Calu3 (cell line): ENCODE results near the gene USP44. TPM values are rescaled to one million over a fixed set of nuclear protein-coding genes. Genes with fewer than 3 reads are reported as not detected.

Source experiments
- BruUV-seq: library from RNA; stranded (reverse); fragments of 400-500 nt; replicated peaks from 2 replicates; lab custom pipeline; 2021; lab: Mats Ljungman, UMichigan
- CTCF ChIA-PET: fragments of 300-600 bp; sonication (Branson Sonifier 250); formaldehyde crosslinking; loops from one replicate; lab custom pipeline; 2022; ENCODE audit warnings: antibody characterized with exemption; lab: Charles Lee
- DNase-seq: peaks from one replicate; pipeline ENCODE4 v3.0.0; 2022
- H3K27ac Mint-ChIP-seq: one replicate; pipeline ENCODE4 v1.8.0; 2022; ENCODE audit warnings: mixed read lengths; ENCODE audit not compliant: unreplicated experiment
- H3K27me3 Mint-ChIP-seq: one replicate; pipeline ENCODE4 v1.8.0; 2022; ENCODE audit warnings: mixed read lengths; ENCODE audit not compliant: unreplicated experiment
- H3K36me3 Mint-ChIP-seq: one replicate; pipeline ENCODE4 v1.8.0; 2022; ENCODE audit warnings: mild to moderate bottlenecking, moderate library complexity, mixed read lengths; ENCODE audit not compliant: insufficient read depth, unreplicated experiment
- H3K4me1 Mint-ChIP-seq: one replicate; pipeline ENCODE4 v1.8.0; 2022; ENCODE audit warnings: mild to moderate bottlenecking, low read depth, mixed read lengths; ENCODE audit not compliant: unreplicated experiment
- H3K4me3 Mint-ChIP-seq: one replicate; pipeline ENCODE4 v1.8.0; 2022; ENCODE audit warnings: mild to moderate bottlenecking, low read depth, moderate library complexity, mixed read lengths; ENCODE audit not compliant: unreplicated experiment
- H3K9me3 Mint-ChIP-seq: one replicate; pipeline ENCODE4 v1.8.0; 2022; ENCODE audit warnings: low read depth, mixed read lengths; ENCODE audit not compliant: unreplicated experiment
- intact Hi-C: fragments of 100-400 bp; cut with micrococcal nuclease; formaldehyde crosslinking; loops from one replicate; pipeline ENCODE4 v1.10.0; 2022; ENCODE audit not compliant: unreplicated experiment
- total RNA-seq: library from RNA; stranded (reverse); gene quantifications from 2 replicates; pipeline ENCODE4 v1.2.3, GENCODE V29; 2022
- TF ChIP-seq, protein P1 (sequence below): fragments of 200-600 bp; IDR thresholded peaks from one replicate; pipeline ENCODE4 v1.8.0; 2022; ENCODE audit warnings: antibody characterized with exemption; ENCODE audit not compliant: unreplicated experiment

The USP44 gene
- total RNA-seq, 1 experiment from 2014 or later, result 14.0 TPM

GRCh38 chr12:95497031-95497430 is 54.2 kb downstream of the USP44 start:
- peaks cover 49% of the 10 kb centered on the region for H3K36me3 Mint-ChIP-seq
- no TSS peak for BruUV-seq
- TF ChIP-seq, protein P1, sequence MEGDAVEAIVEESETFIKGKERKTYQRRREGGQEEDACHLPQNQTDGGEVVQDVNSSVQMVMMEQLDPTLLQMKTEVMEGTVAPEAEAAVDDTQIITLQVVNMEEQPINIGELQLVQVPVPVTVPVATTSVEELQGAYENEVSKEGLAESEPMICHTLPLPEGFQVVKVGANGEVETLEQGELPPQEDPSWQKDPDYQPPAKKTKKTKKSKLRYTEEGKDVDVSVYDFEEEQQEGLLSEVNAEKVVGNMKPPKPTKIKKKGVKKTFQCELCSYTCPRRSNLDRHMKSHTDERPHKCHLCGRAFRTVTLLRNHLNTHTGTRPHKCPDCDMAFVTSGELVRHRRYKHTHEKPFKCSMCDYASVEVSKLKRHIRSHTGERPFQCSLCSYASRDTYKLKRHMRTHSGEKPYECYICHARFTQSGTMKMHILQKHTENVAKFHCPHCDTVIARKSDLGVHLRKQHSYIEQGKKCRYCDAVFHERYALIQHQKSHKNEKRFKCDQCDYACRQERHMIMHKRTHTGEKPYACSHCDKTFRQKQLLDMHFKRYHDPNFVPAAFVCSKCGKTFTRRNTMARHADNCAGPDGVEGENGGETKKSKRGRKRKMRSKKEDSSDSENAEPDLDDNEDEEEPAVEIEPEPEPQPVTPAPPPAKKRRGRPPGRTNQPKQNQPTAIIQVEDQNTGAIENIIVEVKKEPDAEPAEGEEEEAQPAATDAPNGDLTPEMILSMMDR, result no peak
- H3K4me3 Mint-ChIP-seq, result no peak overlapping the region
- H3K27me3 Mint-ChIP-seq, result no peaks in the 10 kb centered on the region
- intact Hi-C loops, result no loop called here
- H3K27ac Mint-ChIP-seq, result no peak overlapping the region
- CTCF ChIA-PET, result no interaction called here
- peaks cover 2% of the 10 kb centered on the region for H3K9me3 Mint-ChIP-seq
- DNase-seq, result no peak
- H3K4me1 Mint-ChIP-seq, result no peaks in the 10 kb centered on the region

GRCh38 chr12:95495433-95495832 is 55.8 kb downstream of the USP44 start:
- H3K4me1 Mint-ChIP-seq, result no peaks in the 10 kb centered on the region
- BruUV-seq, result no TSS peak
- CTCF ChIA-PET, result no interaction called here
- TF ChIP-seq, protein P1, result no peak
- intact Hi-C loops, result no loop called here
- peaks cover 52% of the 10 kb centered on the region for H3K36me3 Mint-ChIP-seq
- peaks cover 2% of the 10 kb centered on the region for H3K9me3 Mint-ChIP-seq
- no peak overlapping the region for H3K27ac Mint-ChIP-seq
- DNase-seq, result no peak
- no peak overlapping the region for H3K4me3 Mint-ChIP-seq
- no peaks in the 10 kb centered on the region for H3K27me3 Mint-ChIP-seq

DNA sequence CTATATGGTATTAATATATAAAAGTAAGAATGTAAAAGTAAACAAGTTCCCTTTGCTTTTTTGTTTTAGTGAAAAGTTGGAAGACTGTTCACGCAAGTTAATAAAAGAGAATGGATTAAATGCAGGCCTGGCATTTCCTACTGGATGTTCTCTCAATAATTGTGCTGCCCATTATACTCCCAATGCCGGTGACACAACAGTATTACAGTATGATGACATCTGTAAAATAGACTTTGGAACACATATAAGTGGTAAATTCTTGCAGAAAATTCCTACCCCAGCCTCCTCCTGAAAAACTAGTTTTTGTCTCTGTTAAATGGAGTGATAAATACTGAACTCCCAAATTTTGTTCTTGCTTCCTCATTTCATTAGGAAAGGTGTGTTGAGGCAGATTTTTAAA is 56.4 kb downstream of the USP44 start:
- CTCF ChIA-PET, result no interaction called here
- DNase-seq, result no peak
- H3K27ac Mint-ChIP-seq, result no peak overlapping the region
- H3K4me1 Mint-ChIP-seq, result no peaks in the 10 kb centered on the region
- peaks cover 2% of the 10 kb centered on the region for H3K9me3 Mint-ChIP-seq
- BruUV-seq, result no TSS peak
- H3K4me3 Mint-ChIP-seq, result no peak overlapping the region
- no peaks in the 10 kb centered on the region for H3K27me3 Mint-ChIP-seq
- peaks cover 53% of the 10 kb centered on the region for H3K36me3 Mint-ChIP-seq
- TF ChIP-seq, protein P1, result no peak
- intact Hi-C loops, result no loop called here

GRCh38 chr12:95492462-95492861 is 58.8 kb downstream of the USP44 start:
- TF ChIP-seq, protein P1, result no peak
- no peak overlapping the region for H3K27ac Mint-ChIP-seq
- H3K9me3 Mint-ChIP-seq, result peaks cover 2% of the 10 kb centered on the region
- H3K36me3 Mint-ChIP-seq, result peaks cover 35% of the 10 kb centered on the region
- intact Hi-C loops, result no loop called here
- no peak for DNase-seq
- no TSS peak for BruUV-seq
- H3K4me3 Mint-ChIP-seq, result no peak overlapping the region
- no peaks in the 10 kb centered on the region for H3K27me3 Mint-ChIP-seq
- CTCF ChIA-PET, result no interaction called here
- H3K4me1 Mint-ChIP-seq, result no peaks in the 10 kb centered on the region

DNA sequence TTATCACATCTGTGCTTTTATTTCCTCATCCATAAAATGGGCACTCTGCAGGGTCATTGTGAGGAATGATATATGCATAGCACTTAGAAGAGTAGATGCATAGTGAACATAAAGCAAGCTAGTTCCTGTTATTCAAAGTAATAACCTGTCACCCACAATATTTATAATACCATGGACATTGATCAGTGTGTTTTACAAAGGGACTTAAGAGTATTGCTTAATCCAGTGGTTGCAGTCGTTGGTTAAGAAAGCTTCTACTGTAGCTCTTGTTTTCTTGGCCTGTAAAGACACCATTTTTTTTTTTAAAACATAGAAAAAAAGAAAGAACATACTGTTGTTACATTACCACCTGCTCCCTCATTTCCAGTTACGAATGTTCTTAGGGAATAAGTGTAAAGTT is 64.3 kb downstream of the USP44 start:
- CTCF ChIA-PET, result no interaction called here
- Mint-ChIP-seq H3K27ac (no peak overlapping the region), H3K27me3 (no peaks in the 10 kb centered on the region), H3K4me1 (no peaks in the 10 kb centered on the region), H3K9me3 (no peaks in the 10 kb centered on the region), H3K36me3 (peaks cover 26% of the 10 kb centered on the region), H3K4me3 (no peak overlapping the region)
- DNase-seq, result no peak
- intact Hi-C loops, result no loop called here
- TF ChIP-seq, protein P1, result no peak
- BruUV-seq, result no TSS peak
